Right renal cortex interstitium (tissue), 3 donors: Measurements from ENCODE around the gene TSPAN4. TPM values are rescaled to one million over a fixed set of nuclear protein-coding genes. Genes with fewer than 3 reads are reported as not detected.

ENCODE experiments used
- DNase-seq, 3 donors: peaks; one replicate each; pipeline ENCODE4 v3.0.0-alpha.2; 2013; ENCODE audit warnings: low read depth in 3 of 3, low spot score in 2 of 3
- polyA plus RNA-seq, 3 donors: library from polyadenylated mRNA; unstranded; fragments of 120-200 nt; gene quantifications; one replicate each; pipeline ENCODE4 v1.2.1, GENCODE V29; 2013; ENCODE audit not compliant: insufficient read length in 3 of 3

TSPAN4 gene
- polyA plus RNA-seq, 3 donors = 55.0 to 71.2 (median 64.1) TPM

GRCh38 chr11:880447-880846 is 37.8 kb downstream of the TSPAN4 start:
- no peak for DNase-seq

DNA sequence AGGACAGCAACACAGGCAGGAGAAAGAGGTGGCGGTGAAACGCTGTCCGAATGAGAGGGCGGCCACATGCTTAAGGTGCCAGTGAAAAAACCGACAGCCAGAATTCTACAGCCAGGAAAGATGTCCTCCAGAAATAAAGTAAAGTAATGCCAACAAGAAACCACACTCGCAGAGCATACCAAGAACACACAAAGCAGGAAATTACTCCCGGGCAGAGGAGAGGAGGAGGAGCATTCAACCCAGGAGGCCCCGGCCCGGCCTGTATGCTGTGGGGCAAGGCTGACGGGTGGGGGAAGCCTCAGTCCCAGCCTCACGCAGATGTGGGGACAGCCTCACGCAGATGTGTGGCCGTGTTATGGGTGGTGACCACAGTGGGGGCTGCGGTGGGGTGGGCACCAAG is 39.9 kb downstream of the TSPAN4 start:
- no peak for DNase-seq

- DNase-seq = no peak
Observed at GRCh38 chr11:883527-883926, 40.9 kb downstream of the TSPAN4 start.

- DNase-seq = no peak
Observed at GRCh38 chr11:884578-885070, 42.0 kb downstream of the TSPAN4 start.

GRCh38 chr11:886568-886967 is 43.9 kb downstream of the TSPAN4 start:
- DNase-seq = no peak

DNA sequence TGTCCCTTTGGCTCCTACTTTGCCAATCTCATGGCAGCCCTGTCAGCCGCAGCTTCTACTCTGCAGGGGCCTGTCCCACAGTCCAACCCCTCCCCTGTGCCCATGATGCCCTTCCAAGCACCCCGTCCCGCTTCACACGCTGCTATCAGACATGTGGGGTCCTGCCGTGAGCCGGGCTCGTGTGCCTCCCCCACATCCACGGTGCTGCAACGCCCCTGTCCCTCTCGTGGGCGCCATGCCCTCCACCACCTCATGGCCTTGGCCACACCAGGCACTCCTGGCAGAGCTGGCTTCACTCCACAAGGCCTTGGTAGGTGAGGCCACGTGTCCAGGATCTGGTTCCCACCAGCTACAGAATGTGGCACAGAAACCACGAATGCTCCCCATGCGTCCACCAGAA is 44.9 kb downstream of the TSPAN4 start:
- DNase-seq = no peak

- no peak for DNase-seq
Observed at GRCh38 chr11:888310-889212, 45.9 kb downstream of the TSPAN4 start.

DNA sequence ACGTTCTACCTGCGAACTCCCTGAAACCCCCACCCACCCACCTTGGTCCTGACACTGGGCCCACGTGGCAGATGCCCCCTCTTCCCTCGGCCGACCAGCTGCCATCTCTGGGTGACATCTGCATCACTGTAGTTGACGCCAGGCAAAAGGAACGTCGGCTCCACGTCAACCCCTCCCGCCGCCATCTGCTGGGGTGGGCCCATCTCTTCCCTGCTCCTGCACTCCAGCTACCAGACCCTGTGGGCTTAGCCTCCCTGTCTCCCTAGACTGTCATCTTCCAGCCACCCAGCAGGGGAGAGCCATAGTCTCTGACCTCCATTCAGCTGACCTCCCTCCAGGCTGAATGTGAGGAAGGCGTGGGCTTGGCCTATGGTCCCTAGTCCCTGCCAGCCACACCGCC is 46.6 kb downstream of the TSPAN4 start:
- no peak for DNase-seq

DNA sequence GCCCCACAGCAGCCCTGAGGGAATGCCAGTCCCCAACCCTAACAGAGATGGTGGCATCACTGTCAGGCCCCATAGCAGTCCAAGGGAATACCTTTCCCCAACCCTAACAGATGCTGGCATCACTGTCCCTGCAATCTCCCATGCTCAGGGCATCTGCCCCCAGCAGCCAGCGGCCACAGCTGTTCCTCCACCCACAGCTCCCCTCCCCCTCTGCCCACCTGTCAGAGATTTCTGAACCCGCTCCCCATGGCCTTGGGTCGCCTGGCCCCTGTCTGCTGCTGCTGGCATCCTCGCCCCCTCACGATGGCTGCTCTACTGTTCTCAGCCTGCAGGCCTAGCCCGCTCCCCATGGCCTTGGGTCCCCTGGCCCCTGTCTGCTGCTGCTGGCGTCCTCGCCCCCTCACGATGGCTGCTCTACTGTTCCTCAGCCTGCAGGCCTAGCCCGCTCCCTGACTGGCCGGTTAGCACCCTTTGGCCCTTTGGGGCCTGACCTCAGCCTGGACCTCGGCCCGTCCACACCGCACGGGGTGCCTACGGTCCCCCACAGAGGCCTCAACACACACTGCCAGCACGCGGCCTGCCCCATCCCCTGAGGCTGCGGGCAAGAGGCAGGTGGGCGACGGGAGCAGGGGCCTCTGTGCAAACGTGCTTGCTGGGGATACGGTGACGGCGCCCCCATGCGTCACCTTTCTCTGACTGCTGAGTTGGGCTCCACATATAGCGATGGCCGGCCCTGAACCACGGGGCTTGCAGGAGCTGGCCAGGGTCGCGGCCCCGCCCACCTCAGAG is 47.2 kb downstream of the TSPAN4 start:
- no peak for DNase-seq

GRCh38 chr11:890794-891540 is 48.3 kb downstream of the TSPAN4 start:
- DNase-seq = no peak

DNA sequence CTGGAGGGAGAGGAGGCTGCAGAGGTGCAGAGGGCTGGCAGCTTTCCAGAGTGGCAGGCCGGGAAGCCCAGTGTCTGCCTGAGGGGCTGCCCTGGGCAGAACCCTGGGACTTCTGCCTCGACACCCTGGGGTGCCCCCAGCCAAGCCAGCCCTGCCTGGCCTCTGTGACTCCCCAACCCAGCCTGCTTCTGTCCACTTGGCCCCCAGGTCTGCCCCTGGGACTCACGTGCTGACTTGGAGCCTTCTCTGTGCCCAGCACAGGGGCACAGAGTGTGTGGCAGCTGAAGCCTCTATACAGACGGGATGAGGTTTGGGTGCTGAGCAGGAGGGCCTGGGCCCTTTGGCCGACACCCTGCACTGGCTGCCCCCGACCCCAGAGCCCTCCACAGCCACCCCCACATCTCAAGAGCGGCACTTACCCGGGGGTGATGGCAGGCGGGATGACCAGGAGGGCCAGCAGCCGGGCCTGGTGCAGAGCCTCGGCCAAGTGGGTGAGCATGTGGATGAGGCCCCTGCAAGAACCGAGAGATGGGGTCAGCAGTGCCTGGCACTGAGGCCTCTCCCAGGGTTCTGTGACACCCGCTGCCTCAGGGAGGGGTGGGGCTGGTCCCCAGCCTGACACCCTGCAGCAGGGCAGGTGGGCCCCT is 50.5 kb downstream of the TSPAN4 start:
- DNase-seq = no peak

- DNase-seq = no peak
Observed at GRCh38 chr11:894575-895201, 52.0 kb downstream of the TSPAN4 start.

- DNase-seq = no peak
Observed at GRCh38 chr11:895331-896110, 52.9 kb downstream of the TSPAN4 start.

GRCh38 chr11:897253-898142 is 54.8 kb downstream of the TSPAN4 start:
- no peak for DNase-seq

GRCh38 chr11:898143-898511 is 55.5 kb downstream of the TSPAN4 start:
- no peak for DNase-seq

DNA sequence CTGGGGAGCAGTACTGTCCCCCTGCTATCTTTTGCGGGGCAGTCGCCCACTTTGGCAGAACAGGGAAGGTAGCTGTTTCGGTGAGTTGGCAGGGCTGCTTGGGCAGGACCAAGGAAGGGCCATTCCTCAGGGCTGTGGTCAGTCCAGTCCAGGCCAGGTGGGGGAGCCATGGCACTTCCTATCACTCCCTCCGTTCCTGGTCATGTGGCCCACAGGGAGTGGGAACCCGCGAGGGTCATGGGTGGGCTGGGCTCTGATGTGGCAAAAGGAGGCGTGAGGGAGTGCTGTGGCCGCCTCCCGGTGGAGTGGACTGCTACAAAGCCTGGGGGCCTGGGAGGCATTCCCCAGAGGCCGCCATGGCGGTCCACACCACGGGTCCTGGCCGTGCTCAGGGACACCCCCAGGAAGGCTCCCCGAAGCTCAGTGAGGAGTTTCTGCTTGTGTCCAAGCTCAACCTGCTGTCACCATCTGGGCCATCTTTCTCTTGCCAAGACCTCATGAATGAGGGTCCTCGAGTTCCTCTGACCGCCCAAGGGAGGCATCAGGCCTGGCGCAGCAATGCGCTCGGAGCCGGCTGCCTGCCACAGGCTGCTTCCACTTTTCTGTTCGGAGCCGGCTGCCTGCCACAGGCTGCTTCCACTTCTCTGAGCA is 56.0 kb downstream of the TSPAN4 start:
- DNase-seq = no peak

DNA sequence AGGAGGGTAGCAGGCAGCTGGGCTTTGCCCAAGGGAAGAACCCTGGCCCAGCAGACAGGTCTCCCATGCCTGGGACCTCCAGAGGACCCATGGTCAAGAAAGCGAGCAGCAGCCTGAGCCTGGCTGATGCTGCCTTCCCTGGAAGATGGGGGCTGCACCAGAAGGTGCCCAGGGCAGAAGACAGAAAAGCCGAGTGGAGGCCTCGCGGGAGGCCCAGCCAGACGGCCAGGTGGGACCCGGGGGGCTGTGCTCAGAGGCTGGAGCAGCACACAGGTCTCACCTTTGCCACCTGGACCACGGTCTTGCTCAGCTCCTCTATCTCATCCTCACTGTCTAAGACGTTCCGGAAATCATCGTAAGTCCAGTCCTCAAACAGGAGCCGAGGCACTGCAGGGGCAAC is 57.1 kb downstream of the TSPAN4 start:
- no peak for DNase-seq

DNA sequence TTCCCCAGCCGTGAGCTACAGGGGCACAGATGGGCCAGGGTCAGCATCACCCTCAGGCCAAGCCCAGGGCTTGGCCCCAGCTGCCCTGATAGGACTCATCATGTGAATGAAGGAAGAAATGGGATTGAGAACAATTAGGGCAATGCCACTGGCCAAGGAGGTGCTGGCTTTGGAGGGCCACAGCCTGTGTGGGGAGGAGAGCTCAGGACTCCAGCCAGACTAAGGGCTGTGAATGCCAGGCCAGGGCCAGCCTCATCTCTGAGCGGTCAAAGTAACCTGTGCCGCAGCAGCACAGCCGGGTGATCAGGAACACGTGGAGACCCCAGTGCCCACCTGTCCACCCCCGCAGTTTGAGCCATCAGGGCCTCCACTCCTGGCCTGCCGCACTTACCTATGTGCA is 57.9 kb downstream of the TSPAN4 start:
- DNase-seq = no peak
